GM12892 (cell line): ENCODE measurements around the gene BCO2.

Experiments
- DNase-seq: peaks from one replicate; pipeline ENCODE4 v3.0.0; 2011; ENCODE audit not compliant: insufficient read length
- FAIRE-seq: peaks from 2 replicates; lab custom pipeline; 2011; peaks lifted over from hg19 to GRCh38; lab: Jason Lieb, UNC
- POLR2A ChIP-seq: IDR thresholded peaks from 2 replicates; pipeline ENCODE4 v1.6.1; 2011; ENCODE audit warnings: low read depth, low read length, control low read depth
- POLR2AphosphoS5 ChIP-seq: IDR thresholded peaks from 2 replicates; pipeline ENCODE4 v1.6.1; 2011; ENCODE audit warnings: low read depth, low read length, control low read depth
- TAF1 ChIP-seq: IDR thresholded peaks from 2 replicates; pipeline ENCODE4 v1.6.1; 2011; ENCODE audit warnings: low read depth, mild to moderate bottlenecking, control low read depth, low read length, borderline replicate concordance

The BCO2 gene

GRCh38 chr11:112219476-112220232 lies 44.3 kb downstream of the BCO2 start:
- TF ChIP-seq TAF1 (no peak), POLR2AphosphoS5 (no peak), POLR2A (no peak)
- peak; percentile 92 for FAIRE-seq
- peak; percentile 33 for DNase-seq

GRCh38 chr11:112221274-112221835 lies 46.0 kb downstream of the BCO2 start:
- DNase-seq: no peak
- FAIRE-seq: no peak
- TF ChIP-seq POLR2A (no peak), POLR2AphosphoS5 (no peak), TAF1 (no peak)

- TF ChIP-seq POLR2A: no peak
- no peak for TF ChIP-seq TAF1
- no peak for TF ChIP-seq POLR2AphosphoS5
- DNase-seq (no peak), FAIRE-seq (no peak)
Measured at GRCh38 chr11:112222303-112222702, 47.0 kb downstream of the BCO2 start.

GRCh38 chr11:112223121-112223520 lies 47.8 kb downstream of the BCO2 start:
- no peak for TF ChIP-seq TAF1
- no peak for TF ChIP-seq POLR2AphosphoS5
- TF ChIP-seq POLR2A: no peak
- DNase-seq (no peak), FAIRE-seq (no peak)

DNA sequence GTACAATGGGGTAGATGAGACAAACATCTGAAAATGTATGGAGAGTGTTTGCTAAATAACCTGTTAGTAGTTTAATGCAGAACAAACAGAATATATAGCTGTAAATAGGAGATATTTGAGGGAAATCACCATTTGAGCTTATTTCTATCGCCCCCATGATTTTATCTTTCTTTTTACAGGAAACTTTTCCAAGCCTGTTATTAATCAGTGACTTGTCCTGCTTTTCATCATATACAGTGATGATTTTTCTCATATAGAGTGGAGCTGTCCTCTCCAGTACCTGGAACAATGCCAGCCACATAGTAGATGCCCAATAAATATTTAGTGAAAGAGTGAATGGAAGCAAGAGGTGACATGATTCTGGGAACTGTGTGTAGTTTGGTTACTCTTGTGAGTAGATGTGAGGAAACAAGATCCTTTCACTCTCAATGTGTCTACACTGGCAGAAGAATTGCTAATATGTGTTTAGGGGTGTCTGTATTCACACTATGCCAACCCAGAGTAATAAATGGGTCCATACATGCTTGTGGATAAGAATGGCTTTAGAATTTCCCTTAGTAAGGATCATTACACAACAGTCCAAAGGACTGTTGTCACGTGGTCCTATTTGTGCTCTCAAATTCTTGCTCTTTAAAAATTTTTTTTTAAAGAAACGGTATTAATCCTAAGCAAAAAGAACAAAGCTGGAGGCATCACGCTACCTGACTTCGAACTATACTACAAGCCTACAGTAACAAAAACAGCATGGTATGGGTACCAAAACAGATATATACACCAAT lies 48.6 kb downstream of the BCO2 start:
- TF ChIP-seq POLR2AphosphoS5 (no peak), POLR2A (no peak), TAF1 (no peak)
- DNase-seq: no peak

DNA sequence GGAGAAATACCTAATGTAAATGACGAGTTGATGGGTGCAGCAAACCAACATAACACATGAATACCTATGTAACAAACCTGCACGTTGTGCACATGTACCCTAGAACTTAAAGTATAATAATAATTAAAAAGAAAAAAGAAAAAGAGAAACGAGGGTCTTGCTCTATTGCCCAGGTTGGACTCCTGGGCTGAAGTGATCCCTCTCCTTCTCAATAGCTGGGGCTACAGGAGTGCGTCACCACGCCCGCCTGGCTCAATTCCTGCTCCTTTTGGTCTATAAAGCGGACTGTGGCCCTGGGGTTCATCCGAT lies 50.4 kb downstream of the BCO2 start:
- no peak for FAIRE-seq
- TF ChIP-seq TAF1 (no peak), POLR2AphosphoS5 (no peak), POLR2A (no peak)
- no peak for DNase-seq

More for the DNA sequence above, 48.6 kb downstream of the BCO2 start:
- no peak for FAIRE-seq

DNA sequence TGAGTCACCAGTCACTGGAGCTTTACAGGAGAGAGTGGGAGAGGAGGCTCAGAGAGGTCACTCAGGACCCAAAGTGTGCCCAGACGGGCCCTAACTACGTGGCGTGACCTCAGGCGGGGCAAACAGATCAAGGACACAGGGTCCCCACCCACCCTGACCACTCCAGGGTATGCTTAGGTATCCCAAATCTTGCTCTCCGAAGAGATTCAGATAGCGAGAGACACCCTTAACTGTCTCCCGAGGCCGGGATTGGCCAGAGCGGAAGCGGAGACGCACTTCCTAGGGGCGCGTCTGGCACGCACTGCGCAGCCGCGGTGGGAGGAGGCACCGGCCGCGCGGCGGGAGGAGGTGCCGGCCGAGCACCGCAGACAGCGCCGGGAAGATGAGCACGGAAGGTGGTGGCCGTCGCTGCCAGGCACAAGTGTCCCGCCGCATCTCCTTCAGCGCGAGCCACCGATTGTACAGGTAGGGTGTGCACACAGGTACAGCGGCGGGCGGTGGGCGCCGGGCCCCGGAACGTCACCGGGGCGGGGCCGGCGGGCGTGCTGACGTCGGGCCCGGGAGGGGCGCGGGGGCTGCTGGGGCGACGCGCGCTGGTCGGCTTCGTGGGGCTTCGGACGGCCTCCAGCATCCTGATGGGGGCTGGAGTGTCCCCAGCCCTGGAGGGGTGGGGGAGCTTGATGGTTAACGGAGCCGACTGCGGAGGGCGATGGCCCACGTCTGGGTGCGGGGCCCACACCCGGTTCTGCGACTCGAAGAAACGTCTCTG lies 50.9 kb downstream of the BCO2 start, which contains the start of gene PTS:
PTS (plus strand) TSS at position 367 of the 769 bp plus-strand sequence; CDS start at position 383, 16 bp downstream.
- FAIRE-seq (peak; percentile 98), DNase-seq (peak; percentile 90)
- TF ChIP-seq POLR2AphosphoS5 (peak; percentile 93), TAF1 (peak; percentile 57; the same call in 1 of the 2 replicates), POLR2A (peak; percentile 92)

DNA sequence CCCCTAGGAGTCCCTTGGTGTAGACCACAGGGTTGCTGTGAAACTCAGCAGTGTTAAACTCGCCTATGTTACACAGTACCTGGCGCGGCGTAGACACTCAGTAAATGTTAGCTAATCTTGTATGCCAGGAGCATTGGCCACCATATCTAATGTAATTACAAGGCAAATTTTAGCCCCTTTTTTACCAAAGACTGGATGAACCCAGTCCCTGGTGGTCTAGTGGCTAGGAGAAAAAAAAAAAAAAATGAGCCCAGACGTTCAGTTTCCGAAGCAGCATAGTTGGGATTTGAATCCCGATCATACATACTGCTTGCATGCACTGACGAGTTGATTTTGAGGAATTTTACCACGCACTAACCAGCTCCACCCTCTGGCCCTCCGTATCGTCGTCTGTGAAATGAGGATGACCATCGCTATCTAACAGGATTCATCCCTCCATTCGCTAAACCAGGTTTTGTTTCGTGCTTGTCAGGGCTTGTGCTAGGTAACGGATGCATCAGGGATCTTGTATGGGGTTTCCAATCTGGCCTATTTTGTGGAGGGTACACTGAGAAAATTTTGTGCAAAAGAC lies 51.6 kb downstream of the BCO2 start:
- no peak for TF ChIP-seq POLR2AphosphoS5
- TF ChIP-seq POLR2A: no peak
- no peak for TF ChIP-seq TAF1
- no peak for DNase-seq
- FAIRE-seq: peak; percentile 88

GRCh38 chr11:112227471-112227870 lies 52.2 kb downstream of the BCO2 start:
- no peak for FAIRE-seq
- TF ChIP-seq TAF1 (no peak), POLR2AphosphoS5 (no peak), POLR2A (no peak)

GRCh38 chr11:112228706-112229105 lies 53.4 kb downstream of the BCO2 start:
- no peak for DNase-seq
- TF ChIP-seq TAF1 (no peak), POLR2AphosphoS5 (no peak), POLR2A (no peak)
- FAIRE-seq: no peak

More at GRCh38 chr11:112227471-112227870, 52.2 kb downstream of the BCO2 start:
- no peak for DNase-seq
